HL-60/S4 (cell line): Measurements from ENCODE around the gene TAS2R40.
"Not testable (repeated sequence)": the region's sequence is repeated elsewhere in the genome, so short reads cannot be mapped to it uniquely, and the experiment has no call there.

ENCODE experiments used
- in situ Hi-C: fragments of 300-500 bp; cut with MboI; formaldehyde crosslinking; loops from 2 replicates; pipeline ENCODE4 v1.14.3; 2022; ENCODE audit warnings: low sequenced_read_pairs

TAS2R40 gene

GRCh38 chr7:143248761-143249354, 27.0 kb downstream of the TAS2R40 start:
- in situ Hi-C loops, result no loop called here

DNA sequence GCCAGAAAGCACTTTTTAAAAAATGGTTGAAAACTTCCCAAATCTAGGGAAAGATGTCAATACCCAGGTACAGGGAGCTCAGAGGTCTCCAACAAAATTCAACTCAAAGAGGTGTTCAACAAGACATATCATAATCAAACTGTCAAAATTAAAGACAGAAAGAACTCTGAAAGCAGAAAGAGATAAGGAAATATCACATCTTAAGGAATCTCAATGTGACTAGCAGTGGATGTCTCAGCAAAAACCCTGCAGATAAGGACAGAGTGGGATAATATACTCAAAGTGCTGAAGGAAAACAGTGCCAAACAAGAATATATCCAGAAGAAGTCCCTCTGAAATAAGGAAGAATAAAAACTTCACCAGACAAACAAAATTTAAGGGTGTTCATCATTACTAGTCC, 28.4 kb downstream of the TAS2R40 start:
- in situ Hi-C loops, result no loop called here

GRCh38 chr7:143250822-143251221, 29.0 kb downstream of the TAS2R40 start:
- in situ Hi-C loops, result no loop called here

- in situ Hi-C loops, result no loop called here
These were observed 30.2 kb downstream of the TAS2R40 start for GRCh38 chr7:143252006-143252405.

GRCh38 chr7:143255564-143255963, 33.7 kb downstream of the TAS2R40 start:
- in situ Hi-C loops, result no loop called here

GRCh38 chr7:143256325-143256724, 34.5 kb downstream of the TAS2R40 start:
- in situ Hi-C loops, result no loop called here

DNA sequence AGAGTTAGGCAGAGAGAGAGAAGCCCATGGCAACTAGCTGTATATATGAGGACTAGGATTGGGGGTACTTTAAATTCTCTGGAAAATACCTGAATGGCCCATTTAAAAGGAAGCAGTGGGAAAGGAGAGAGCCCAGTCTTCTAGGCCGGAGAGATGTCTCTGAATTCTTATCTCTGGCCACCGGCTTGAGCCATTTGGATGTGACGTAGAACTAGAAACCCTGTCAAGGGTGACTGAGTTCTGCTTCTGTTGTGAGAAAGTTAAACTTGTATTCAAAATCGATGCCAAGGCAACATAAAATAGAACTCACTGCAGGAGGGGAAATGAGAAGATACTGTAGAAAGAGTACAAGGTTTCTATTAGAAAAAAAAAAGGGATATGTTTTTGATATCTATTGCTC, 35.1 kb downstream of the TAS2R40 start:
- in situ Hi-C loops, result no loop called here

DNA sequence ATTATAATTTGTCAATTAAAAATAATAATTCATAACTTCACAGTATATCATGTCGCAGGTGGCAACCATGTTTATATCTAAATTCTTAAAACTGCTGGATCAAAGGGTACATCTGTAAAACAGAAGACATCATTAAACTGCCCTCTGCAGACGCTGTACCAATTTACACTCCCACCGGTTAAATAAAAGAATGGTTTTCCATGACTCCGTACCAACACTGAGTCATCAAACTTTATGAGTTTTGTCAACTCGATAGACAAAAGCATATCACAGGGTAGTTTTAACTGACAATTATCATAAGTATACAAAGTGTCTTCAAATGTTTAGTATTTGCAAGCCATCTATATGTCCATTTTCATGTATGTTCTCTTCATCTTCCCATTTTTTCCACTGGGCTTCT, 35.7 kb downstream of the TAS2R40 start:
- in situ Hi-C loops, result no loop called here

DNA sequence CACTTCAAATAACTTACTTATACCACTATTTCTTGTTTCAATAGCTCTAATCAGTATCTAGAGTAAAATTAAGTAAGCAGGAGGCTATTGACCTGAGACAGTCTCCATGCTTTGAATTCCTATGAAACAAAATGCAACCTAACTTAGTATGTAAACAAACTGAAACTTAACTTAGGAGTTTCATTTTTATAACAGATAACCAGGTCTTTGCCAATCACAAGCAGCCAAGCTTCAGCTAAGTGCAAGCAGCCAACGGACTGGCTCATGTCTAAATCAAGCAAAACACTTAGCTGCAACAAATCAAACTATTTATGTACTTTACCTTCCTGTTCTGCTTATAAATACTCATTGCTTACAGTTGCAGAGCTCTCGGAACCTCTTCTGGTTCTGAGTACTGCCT, 37.0 kb downstream of the TAS2R40 start:
- in situ Hi-C loops, result no loop called here

GRCh38 chr7:143259765-143260164, 37.9 kb downstream of the TAS2R40 start:
- in situ Hi-C loops, result no loop called here

DNA sequence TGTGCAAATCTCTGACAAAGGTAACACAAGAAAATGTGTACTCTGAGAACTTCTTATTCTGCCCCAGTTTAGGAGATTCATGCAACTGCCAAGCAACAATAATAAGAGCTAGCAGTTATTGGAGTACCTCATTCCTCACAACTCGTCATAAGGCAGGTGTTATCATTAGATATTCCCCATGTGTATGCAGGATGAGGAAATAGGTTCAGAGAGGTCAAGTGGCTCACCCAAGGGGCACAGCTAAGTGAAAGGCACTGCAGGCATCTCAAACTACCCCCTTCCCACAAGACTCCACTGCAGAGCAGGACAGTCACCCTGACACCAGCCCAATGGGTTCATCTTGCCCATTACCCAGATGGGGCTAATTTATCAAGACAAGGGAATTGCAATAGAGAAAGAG, 40.1 kb downstream of the TAS2R40 start:
- in situ Hi-C loops, result no loop called here

DNA sequence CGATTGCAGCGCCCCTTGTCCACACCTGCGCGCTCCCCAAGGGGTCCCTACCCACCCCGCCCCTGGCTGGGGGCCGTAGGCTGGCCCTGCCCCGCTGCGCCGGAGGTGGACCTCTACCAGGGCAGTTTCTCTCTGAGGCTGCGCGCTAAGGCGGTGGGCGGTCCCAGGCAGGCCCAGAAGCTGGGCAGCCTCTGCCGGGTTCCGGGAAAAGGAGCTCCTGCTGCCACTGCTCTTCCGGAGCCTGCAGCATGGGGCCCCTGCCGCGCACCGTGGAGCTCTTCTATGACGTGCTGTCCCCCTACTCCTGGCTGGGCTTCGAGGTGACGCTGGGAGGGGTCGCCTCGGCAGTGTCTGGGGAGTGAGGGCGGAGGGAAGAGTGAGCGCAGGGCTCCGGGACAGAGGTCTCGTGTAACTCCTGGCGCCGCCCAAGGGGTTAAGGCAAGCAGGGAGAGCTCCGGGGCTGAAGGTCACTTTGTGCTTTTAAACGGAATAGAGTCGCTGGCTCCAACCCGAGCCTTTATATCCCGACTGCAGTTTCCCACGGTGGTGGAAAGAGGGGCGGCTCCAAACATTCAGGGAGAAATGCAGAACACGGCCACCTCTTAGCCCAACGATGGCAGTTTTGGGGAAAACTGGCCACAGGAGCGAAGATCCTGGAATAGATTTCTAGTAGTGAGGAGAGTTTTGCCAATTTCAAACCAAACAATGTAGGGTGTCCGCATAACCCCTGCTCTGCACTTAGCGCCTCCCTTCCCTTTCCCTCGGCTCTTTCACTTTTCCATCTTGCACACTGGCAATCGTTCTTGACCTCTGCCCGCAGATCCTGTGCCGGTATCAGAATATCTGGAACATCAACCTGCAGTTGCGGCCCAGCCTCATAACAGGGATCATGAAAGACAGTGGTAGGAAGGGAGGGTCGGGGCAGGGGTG, 41.7 kb downstream of the TAS2R40 start, which contains the start of gene GSTK1:
Gene GSTK1 (plus strand): TSS at position 176 of the 930 bp plus-strand sequence. CDS start 73 bp downstream, at position 249.
- in situ Hi-C loops, result no loop called here

DNA sequence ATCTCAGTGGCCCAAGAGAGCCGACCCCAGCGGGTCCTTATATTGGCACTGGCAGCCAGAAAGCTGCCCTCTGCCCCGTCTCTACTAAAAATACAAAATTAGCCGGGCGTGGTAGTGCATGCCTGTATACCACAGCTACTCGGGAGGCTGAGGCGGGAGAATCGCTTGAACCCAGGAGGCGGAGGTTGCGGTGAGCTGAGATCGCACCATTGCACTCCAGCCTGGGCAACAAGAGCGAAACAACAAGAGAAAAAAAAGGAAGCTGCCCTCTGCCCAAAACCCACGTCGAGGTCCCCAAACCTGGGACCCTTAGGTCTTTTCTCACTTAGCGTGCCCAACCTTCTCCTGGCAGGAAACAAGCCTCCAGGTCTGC, 42.3 kb downstream of the TAS2R40 start:
- in situ Hi-C loops, result not testable (repeated sequence)

DNA sequence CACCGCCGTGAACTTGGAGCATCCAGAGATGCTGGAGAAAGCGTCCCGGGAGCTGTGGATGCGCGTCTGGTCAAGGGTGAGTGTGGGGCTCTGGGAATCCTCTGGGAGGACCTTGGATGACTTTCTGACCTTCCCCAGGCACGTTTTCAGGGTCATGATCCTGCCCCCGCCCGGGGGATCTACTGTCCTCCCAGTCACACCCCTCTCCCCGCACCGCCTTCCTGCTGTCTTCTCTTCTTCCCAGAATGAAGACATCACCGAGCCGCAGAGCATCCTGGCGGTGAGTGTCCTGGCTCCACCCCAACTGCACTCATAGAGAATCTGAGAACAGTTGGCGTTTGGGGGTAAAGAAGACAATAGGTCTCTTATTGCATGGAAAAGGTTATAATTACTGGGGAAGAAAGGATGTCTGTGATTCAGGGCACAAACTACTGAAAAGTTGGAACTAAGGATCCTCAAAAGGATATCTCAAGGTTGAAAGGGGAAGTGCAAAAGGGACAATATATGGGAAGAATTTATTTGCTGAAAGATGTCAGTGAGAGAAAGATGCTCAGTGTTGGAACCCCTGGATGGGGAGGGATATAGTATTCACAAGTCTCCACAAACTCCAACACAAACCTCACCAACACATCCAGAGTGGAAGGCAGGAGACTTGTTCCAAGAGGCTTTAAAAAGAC, 43.3 kb downstream of the TAS2R40 start:
- in situ Hi-C loops, result no loop called here

DNA sequence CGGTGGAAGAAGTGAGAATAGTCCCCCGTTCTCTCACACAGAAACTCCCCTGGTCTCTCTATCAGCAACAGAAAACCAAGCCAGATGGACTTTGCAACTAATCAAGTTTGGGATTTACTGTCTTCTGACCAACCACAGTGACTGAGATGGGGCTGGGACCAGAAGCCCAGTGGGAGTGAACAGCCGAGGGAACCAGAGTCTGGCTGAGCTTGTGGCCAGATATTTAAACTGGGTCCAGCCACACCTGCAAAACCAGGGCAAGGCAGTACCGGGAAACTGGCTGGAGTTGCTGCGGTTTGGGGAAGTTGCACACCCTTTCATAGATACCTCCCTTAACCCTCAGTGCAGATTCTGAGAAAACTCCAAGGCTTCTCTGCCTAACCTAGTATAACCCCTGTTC, 47.4 kb downstream of the TAS2R40 start:
- in situ Hi-C loops, result no loop called here

DNA sequence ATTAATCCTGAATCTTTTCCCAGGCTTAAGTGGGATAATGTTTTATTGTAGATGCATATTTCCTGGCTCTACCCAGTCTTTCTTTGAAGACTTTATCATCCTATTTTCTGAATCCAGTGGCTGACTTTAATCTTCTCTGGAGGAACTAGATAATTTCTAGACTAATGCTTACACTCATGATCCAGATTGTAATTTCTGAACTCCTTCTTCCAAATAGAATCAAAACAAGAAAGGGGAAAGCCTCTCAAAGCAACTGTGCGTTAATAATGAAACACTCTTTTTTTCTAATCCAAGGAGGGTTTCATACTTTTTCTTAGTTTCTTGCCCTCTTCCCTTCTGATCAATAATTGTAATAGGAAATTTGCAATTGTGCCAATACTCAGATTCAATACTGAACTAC, 49.4 kb downstream of the TAS2R40 start:
- in situ Hi-C loops, result no loop called here
